Aorta (tissue), 5 donors: ENCODE measurements around the gene DNMT3A. TPM values are rescaled to one million over a fixed set of nuclear protein-coding genes. Genes with fewer than 3 reads are reported as not detected.

Experiments
- ATAC-seq: fragments of 200-7000 bp; cut with Tn5 transposase; one replicate; pipeline ENCODE4 v1.9.1; 2022; ENCODE audit warnings: moderate library complexity; ENCODE audit not compliant: low FRiP score
- DNase-seq, 2 donors: peaks; one replicate each; pipeline ENCODE4 v3.0.0-alpha.2; 2020
- H3K27ac ChIP-seq, 2 donors: one replicate each; pipeline ENCODE4 v1.5.1; 2013; ENCODE audit warnings: low read length in 2 of 2, mild to moderate bottlenecking in 2 of 2, moderate library complexity in 2 of 2, control low read depth in 1 of 2, inconsistent platforms in 1 of 2, low read depth in 1 of 2
- H3K27me3 ChIP-seq, 2 donors: one replicate each; pipeline ENCODE4 v1.6.1; 2013; ENCODE audit warnings: control low read depth in 1 of 2, low read length in 1 of 2, mild to moderate bottlenecking in 1 of 2, moderate library complexity in 1 of 2; ENCODE audit not compliant: insufficient read depth in 2 of 2, control insufficient read depth in 1 of 2
- H3K36me3 ChIP-seq, 2 donors: one replicate each; pipeline ENCODE4 v1.6.1; 2013; ENCODE audit warnings: control low read depth in 1 of 2, low read length in 1 of 2, mild to moderate bottlenecking in 1 of 2; ENCODE audit not compliant: insufficient read depth in 2 of 2, control insufficient read depth in 1 of 2
- H3K4me1 ChIP-seq, 2 donors: one replicate each; pipeline ENCODE4 v1.6.1; 2013; ENCODE audit warnings: low read length in 2 of 2, control low read depth in 1 of 2, mild to moderate bottlenecking in 1 of 2, moderate library complexity in 1 of 2; ENCODE audit not compliant: insufficient read depth in 2 of 2, control insufficient read depth in 1 of 2
- H3K4me3 ChIP-seq, 2 donors: one replicate each; pipeline ENCODE4 v1.5.1; 2013; ENCODE audit warnings: low read length in 2 of 2, control low read depth in 1 of 2, mild to moderate bottlenecking in 1 of 2
- H3K9me3 ChIP-seq: one replicate; pipeline ENCODE4 v1.6.1; 2013; ENCODE audit warnings: mild to moderate bottlenecking, low read length; ENCODE audit not compliant: control insufficient read depth
- WGBS, 2 donors: extraction: QIAGEN DNeasy Blood & Tissue Kit; methylation state at CpG; one replicate each; pipeline ENCODE4 v1.1.7; 2013; 5-methylcytosine and 5-hydroxymethylcytosine counted together
- intact Hi-C, 2 donors: fragments of 100-400 bp; cut with DNase I; formaldehyde crosslinking; loops; one replicate each; pipeline versions ENCODE4 v1.14.2 to v1.15.0; 2022
- polyA plus RNA-seq, 2 donors: library from polyadenylated mRNA; stranded (reverse); fragments of 200-250 nt; gene quantifications; one replicate each; pipeline ENCODE4 v1.2.3, GENCODE V29; 2013
- total RNA-seq, 2 donors: library from RNA; stranded (reverse); fragmentation: NEBNext Ultra II Directional; extraction: Animal tissue kit (Norgen Biotek cat#: 25700); gene quantifications; one replicate each; pipeline ENCODE4 v1.2.1, GENCODE V29; 2021
- donor health status: healthy with polysubstance abuse.
- donor health status: Bipolar disorder and iron deficiency.
- donor health status: DM: no; HTN: no; CAD: no.
- donor health status: DM: no; HTN: no; CAD: no.
- donor health status: DM: yes; HTN: yes; CAD: no.

Gene DNMT3A
- total and polyA plus RNA-seq, 4 donors = 9.4 to 48.2 (median 22.0) TPM

DNA sequence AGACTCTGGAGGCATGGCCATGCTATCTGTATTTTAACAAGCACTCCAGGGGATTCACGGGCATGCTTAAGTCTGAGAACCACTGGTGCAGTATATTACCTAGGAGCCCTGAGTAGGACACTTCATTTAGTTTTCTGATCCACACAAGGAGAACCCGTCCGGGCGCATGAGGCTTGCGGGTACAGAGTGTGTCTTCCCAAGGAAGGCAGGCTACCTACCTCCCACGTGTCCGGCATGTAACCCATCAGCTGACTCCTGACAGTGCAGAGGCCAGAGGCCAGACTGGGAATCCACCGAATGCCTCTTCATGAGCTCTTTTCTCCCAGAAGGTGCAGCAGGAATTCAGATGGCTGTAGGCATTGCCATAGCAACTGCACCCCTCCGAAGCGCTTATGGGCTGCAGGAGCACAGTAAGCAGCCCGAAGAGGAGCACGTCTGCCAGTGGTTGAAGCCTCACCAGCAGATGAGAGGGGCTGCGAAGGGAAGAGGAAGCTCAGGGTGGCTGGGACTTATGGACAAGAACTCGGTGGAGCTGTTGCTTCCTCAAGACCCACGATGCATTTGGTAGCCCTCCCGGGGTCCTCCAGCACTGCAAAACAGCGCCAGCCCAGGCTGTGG is 33.8 kb upstream of the DNMT3A start:
- no peaks in the 10 kb centered on the region for H3K27me3 ChIP-seq
- H3K36me3 ChIP-seq = no peaks in the 10 kb centered on the region
- H3K9me3 ChIP-seq = no peaks in the 10 kb centered on the region
- 91 to 92% methylated on average over 17 of the region's 17 CpGs for WGBS, 2 donors
- intact Hi-C loops = loop anchor here in 1 of 2 donors (5.0 to 10.0 kb wide), 2 partner anchors 98 to 149 kb away; no protein-coding TSS in a partner anchor
- peak in 1 of 2 donors; percentile 61 for DNase-seq
- no peak overlapping the region for H3K4me3 ChIP-seq
- no peak for ATAC-seq
- no peak overlapping the region for H3K27ac ChIP-seq
- H3K4me1 ChIP-seq = no peaks in the 10 kb centered on the region

DNA sequence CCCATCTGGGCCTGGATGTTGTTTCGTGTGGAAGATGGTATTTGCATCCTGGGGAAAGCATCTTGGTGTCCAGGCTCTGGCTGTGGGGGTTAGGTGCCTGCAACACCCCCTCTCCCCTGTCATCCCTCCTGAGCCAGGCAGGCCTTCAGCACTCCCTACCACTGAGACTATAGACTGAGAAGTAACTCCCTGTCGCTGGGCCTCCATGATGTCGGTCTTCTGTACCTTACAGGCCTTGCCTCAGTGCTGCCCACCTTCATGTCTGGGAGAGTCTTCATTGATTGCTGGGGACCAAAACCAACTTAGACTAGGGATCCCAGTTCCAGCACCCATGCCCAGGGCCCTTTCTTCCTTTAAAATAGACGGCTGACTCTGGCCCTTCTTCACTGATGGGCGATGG is 33.1 kb upstream of the DNMT3A start:
- ATAC-seq = no peak
- intact Hi-C loops = loop anchor here in 1 of 2 donors (5.0 to 10.0 kb wide), 2 partner anchors 98 to 150 kb away; no protein-coding TSS in a partner anchor
- H3K36me3 ChIP-seq = no peaks in the 10 kb centered on the region
- H3K4me3 ChIP-seq = no peak overlapping the region
- H3K9me3 ChIP-seq = no peaks in the 10 kb centered on the region
- H3K27ac ChIP-seq = no peak overlapping the region
- WGBS, 2 donors = 94 to 96% methylated on average over 5 of the region's 5 CpGs
- peak in 1 of 2 donors; percentile 30 for DNase-seq
- H3K4me1 ChIP-seq = no peaks in the 10 kb centered on the region
- no peaks in the 10 kb centered on the region for H3K27me3 ChIP-seq

DNA sequence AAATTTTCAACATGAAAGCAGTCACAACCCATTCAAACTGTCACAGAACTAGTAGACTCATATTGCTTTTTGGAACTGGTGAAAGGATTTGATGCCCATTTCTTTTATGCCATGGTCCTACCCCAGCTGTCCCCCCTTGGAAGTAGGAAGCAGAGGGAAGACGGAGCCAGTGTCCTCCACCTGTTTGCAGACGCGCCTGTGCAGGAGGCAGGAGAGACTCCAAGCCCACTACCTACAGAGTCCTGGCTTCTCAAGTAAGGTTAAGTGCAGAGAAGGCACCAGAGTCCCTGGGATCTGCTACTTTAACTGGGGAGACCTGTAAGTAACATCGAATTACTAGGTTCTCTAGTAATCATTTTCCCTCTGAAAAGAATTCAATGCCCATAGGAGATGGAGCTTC is 32.7 kb upstream of the DNMT3A start:
- Histone ChIP-seq H3K4me1 (no peaks in the 10 kb centered on the region), H3K4me3 (no peak overlapping the region), H3K36me3 (no peaks in the 10 kb centered on the region), H3K9me3 (no peaks in the 10 kb centered on the region), H3K27me3 (no peaks in the 10 kb centered on the region), H3K27ac (no peak overlapping the region)
- ATAC-seq (no peak), DNase-seq (peak in 1 of 2 donors; percentile 41)
- WGBS, 2 donors = 98% methylated on average over 4 of the region's 4 CpGs
- intact Hi-C loops = loop anchor here in 1 of 2 donors (10.0 kb wide), 1 partner anchor 150 kb away; no protein-coding TSS in a partner anchor

DNA sequence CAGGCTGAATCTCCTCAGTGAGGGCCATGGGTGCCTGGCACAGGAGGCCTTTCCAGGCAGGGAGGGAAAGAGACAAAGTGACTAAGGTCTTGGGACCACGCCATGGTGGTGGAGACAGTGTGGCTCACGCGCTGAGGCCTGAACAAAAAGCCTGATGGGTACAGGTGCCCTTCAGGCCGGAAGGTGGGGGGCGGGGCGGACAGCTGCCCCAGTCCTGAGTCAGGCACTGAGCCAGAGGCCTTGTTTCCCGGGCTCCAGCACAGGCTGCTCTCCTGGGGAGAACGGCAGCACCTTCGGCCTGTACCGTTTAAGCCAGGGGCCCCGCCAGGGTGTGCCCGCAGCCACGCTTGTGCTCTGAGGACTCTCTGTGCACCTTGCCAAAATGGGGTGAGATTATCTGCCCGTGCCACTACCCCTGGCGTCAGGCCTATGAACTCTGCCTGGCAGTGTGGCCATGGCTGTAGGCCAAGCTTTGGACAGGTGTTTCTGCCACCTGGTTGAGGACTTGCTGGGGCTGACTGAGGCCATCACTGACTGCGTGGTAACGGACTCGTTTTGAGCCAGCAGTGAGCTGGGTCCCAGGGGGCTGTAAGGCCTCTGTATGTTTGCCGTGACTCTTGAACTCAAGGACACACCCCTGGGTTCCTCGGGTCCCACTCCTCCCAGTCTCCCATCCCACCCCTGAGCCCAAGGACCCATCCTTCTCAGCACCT is 31.7 kb upstream of the DNMT3A start:
- intact Hi-C loops = loop anchor here in 1 of 2 donors (10.0 kb wide), 1 partner anchor 151 kb away; no protein-coding TSS in a partner anchor
- DNase-seq = peak in 1 of 2 donors; percentile 54

DNA sequence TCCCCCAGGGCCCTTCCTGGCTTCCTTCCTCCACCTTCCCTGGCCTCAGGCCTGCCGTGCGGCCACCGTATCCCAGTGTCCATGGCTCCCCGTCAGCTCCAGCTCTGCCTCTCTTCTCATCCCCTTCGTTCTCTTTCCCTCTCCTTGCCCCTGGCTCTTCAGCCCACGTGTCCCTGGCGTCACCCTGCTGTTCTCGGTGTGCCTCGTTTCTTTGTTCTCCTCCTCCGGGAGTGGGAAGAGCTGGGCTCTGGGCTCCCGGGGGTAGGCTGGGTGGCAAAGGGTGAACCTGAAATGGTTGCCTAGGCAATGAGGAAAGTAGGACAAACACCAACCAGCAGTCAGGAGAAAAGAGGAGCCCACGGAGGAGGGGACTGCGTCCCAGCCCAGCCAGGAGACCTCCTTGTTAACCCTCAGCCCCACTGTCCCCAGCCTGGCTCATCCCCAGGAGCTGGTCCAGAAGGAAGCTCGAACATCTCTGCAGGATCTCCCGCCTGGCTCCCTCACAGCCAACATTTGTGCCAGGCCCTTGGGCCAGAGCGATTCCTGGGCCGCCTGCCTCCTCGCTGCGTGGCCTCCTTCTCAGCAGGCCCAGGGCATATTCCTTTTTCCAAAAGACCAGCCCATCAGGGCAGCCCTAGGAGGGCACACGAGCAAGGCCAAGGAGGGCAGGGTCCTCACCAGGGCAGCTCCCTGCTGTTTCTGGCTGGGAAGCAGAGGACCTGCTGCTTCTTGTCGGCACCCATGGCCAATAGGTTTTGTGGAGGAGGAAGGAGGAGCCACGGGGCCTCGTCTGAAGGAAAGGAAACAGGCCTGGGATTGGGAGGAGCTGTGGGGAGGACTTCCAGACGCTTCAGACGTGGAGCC is 30.9 kb upstream of the DNMT3A start:
- H3K4me1 ChIP-seq = no peaks in the 10 kb centered on the region
- ATAC-seq = no peak
- intact Hi-C loops = loop anchor here in 1 of 2 donors (10.0 kb wide), 1 partner anchor 152 kb away; no protein-coding TSS in a partner anchor
- no peaks in the 10 kb centered on the region for H3K27me3 ChIP-seq
- H3K27ac ChIP-seq = no peak overlapping the region
- no peaks in the 10 kb centered on the region for H3K36me3 ChIP-seq
- DNase-seq = peak in 1 of 2 donors; percentile 61
- no peak overlapping the region for H3K4me3 ChIP-seq
- 90 to 92% methylated on average over 25 of the region's 25 CpGs for WGBS, 2 donors
- H3K9me3 ChIP-seq = no peaks in the 10 kb centered on the region

More for the DNA sequence above, 31.7 kb upstream of the DNMT3A start:
- Histone ChIP-seq H3K4me3 (no peak overlapping the region), H3K4me1 (no peaks in the 10 kb centered on the region), H3K9me3 (no peaks in the 10 kb centered on the region), H3K27me3 (no peaks in the 10 kb centered on the region), H3K36me3 (no peaks in the 10 kb centered on the region), H3K27ac (no peak overlapping the region)
- WGBS, 2 donors = 86 to 95% methylated on average over 19 to 20 of the region's 20 CpGs
- ATAC-seq = no peak

DNA sequence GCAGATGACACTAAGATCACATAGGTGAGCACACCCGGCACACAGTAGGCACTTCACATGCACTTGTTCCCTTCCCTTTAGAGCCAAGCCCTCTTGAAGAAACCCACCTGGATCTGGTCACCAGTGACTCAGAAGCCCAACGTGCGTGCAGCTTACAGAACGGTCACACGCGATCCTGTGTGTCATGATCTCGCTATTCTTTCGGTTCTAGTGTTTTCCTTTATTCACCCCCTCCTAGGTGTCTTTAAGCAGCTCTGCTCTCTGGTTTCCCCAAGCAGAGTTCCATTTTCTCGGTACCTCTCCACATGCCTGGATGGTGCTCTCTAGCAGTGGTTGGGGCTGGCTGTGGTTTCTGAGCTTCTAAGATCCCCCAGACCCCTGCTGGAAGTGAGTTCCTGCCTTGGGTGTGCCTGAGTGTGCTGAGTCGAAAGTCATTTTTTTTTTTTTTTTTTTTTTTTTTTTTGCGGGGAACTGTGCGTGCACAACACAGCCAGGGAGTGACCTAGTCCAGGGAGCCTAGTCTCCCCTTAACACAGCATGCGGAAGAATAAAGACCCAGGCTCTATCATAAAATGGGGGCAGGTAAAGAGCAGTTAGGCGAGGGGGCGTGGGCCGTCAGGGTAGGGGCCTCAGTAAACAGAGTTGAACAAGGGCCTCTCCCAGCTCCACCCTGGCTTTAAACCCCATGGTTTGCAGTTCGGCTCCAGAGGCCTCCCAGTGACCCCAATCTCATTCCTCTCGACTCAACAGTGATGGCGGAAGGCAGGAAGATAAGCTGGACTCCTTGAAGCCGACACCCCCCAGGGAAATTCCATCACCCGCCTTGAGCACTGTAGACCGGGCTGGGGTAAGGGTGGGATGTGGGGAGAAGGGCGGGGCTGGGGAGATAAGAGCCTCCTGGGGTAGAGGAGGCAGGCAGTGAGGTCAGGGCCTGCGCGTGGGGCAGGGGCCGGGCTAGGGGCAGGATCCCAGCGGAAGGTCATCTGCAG is 29.8 kb upstream of the DNMT3A start:
- no peaks in the 10 kb centered on the region for H3K9me3 ChIP-seq
- 95% methylated on average over 24 to 27 of the region's 27 CpGs for WGBS, 2 donors
- peak in 1 of 2 donors; percentile 53 for DNase-seq
- H3K27me3 ChIP-seq = no peaks in the 10 kb centered on the region
- no peak for ATAC-seq
- intact Hi-C loops = loop anchor here in 1 of 2 donors (10.0 kb wide), 1 partner anchor 153 kb away; no protein-coding TSS in a partner anchor
- H3K4me1 ChIP-seq = no peaks in the 10 kb centered on the region
- no peak overlapping the region for H3K4me3 ChIP-seq
- H3K36me3 ChIP-seq = no peaks in the 10 kb centered on the region
- H3K27ac ChIP-seq = no peak overlapping the region

DNA sequence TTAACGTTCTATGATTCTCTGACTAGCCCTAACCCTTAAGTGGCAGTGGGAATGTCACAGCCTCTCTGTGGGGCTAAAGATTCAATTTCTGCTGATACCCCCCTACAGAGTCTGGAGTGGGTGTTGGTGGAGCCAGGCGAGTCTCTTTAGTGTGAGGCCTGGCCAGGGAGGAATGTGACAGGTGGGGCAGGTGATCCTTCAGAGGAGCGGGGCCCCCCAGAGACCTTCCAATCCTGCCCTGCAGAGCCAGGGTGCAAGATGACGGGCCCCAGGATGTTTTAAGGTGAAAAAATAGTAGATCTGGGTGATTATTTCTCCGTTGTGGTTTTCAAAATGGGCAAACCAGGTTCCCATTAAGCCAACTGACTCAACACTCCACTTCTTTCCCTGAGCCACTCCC is 28.2 kb upstream of the DNMT3A start:
- Histone ChIP-seq H3K36me3 (no peaks in the 10 kb centered on the region), H3K27ac (no peak overlapping the region), H3K4me1 (no peaks in the 10 kb centered on the region), H3K9me3 (no peaks in the 10 kb centered on the region), H3K27me3 (no peaks in the 10 kb centered on the region), H3K4me3 (no peak overlapping the region)
- intact Hi-C loops = loop anchor here in 1 of 2 donors (10.0 kb wide), 1 partner anchor 155 kb away; no protein-coding TSS in a partner anchor
- DNase-seq = peak; percentile 13 to 54
- 78 to 83% methylated on average over 5 of the region's 5 CpGs for WGBS, 2 donors
- ATAC-seq = no peak
